HepG2 (cell line): ENCODE measurements around the gene CRIP1. TPM values are rescaled to one million over a fixed set of nuclear protein-coding genes. Genes with fewer than 3 reads are reported as not detected.

Experiments used
- ATAD3A ChIP-seq: sonication (generic); formaldehyde crosslinking; IDR thresholded peaks from 2 replicates; pipeline ENCODE4 v1.4.0; 2020; ENCODE audit warnings: missing genetic modification reagents
- FOXP1 ChIP-seq, 2 experiments: fragments of 450-650 bp in 1 of 2; IDR thresholded peaks; 2 replicates each; pipeline ENCODE4 v1.6.1; 2017 to 2018; ENCODE audit warnings: antibody characterized with exemption in 1 of 2
- MIXL1 ChIP-seq: IDR thresholded peaks from 2 replicates; pipeline ENCODE4 v1.6.1; 2016
- PHF8 ChIP-seq: sonication (generic); formaldehyde crosslinking; IDR thresholded peaks from 2 replicates; pipeline ENCODE4 v1.5.0; 2020; ENCODE audit warnings: missing genetic modification reagents
- SIN3A ChIP-seq: IDR thresholded peaks from 2 replicates; pipeline ENCODE4 v1.6.1; 2011; ENCODE audit warnings: low read depth, mild to moderate bottlenecking, control low read depth, low read length, borderline replicate concordance
- SRSF1 ChIP-seq: fragments of 200-400 bp; formaldehyde crosslinking; optimal IDR thresholded peaks from 2 replicates; pipeline ENCODE3; 2017; ENCODE audit warnings: mild to moderate bottlenecking, low read depth, low read length, moderate library complexity
- ZBTB38 ChIP-seq: sonication (generic); formaldehyde crosslinking; IDR thresholded peaks from 2 replicates; pipeline ENCODE4 v1.5.1; 2020; ENCODE audit warnings: mild to moderate bottlenecking, missing genetic modification reagents
- ZNF737 ChIP-seq: sonication (generic); formaldehyde crosslinking; IDR thresholded peaks from 2 replicates; pipeline ENCODE4 v1.5.0; 2020; ENCODE audit warnings: missing genetic modification reagents, mild to moderate bottlenecking, borderline replicate concordance
- ZNF761 ChIP-seq: sonication (generic); formaldehyde crosslinking; conservative IDR thresholded peaks from 2 replicates; pipeline ENCODE4 v1.4.0; 2020; ENCODE audit warnings: mild to moderate bottlenecking, missing genetic modification reagents
- polyA plus RNA-seq, 8 experiments: library from polyadenylated mRNA; depleted of rRNA in 3 of 8; stranded (reverse) in 7 of 8; unstranded in 1 of 8; fragments of >200 nt; fragmentation: Illumina TruSeq in 4 of 8; extraction: Trizol in 4 of 8; gene quantifications; 2 replicates each; pipeline versions ENCODE4 v1.2.1 to v1.2.3, GENCODE V29; 2011 to 2016; ENCODE audit warnings: low read depth in 4 of 8, missing spikeins in 1 of 8, mixed read lengths in 1 of 8; ENCODE audit not compliant: insufficient read depth in 1 of 8
- total RNA-seq, 5 experiments: library from RNA; depleted of rRNA; stranded (reverse); fragments of >200 nt; fragmentation: Illumina TruSeq; extraction: Trizol; gene quantifications; 2 replicates each; pipeline ENCODE4 v1.2.3, GENCODE V29; 2016; ENCODE audit warnings: low read depth in 1 of 5
- TF ChIP-seq, protein P1 (sequence below): sonication (generic); formaldehyde crosslinking; IDR thresholded peaks from 2 replicates; pipeline ENCODE4 v1.4.0; 2020; ENCODE audit warnings: mild to moderate bottlenecking, missing genetic modification reagents
- TF ChIP-seq, protein P2 (sequence below): sonication (generic); formaldehyde crosslinking; IDR thresholded peaks from 2 replicates; pipeline ENCODE4 v1.5.1; 2020; ENCODE audit warnings: mild to moderate bottlenecking, moderate library complexity, missing genetic modification reagents
- TF ChIP-seq, protein P3 (sequence below): sonication (generic); formaldehyde crosslinking; conservative IDR thresholded peaks from 2 replicates; pipeline ENCODE4 v1.4.0; 2020; ENCODE audit warnings: missing genetic modification reagents
- TF ChIP-seq, protein P4 (sequence below): sonication (generic); formaldehyde crosslinking; IDR thresholded peaks from 2 replicates; pipeline ENCODE4 v1.8.0; 2022; ENCODE audit warnings: mild to moderate bottlenecking, missing genetic modification reagents

Gene CRIP1
- total and polyA plus RNA-seq, 2 of the 13 experiments (the other 11 are each of a cell fraction or from before 2014, with no cell fraction given) = 53.9 to 59.5 TPM

DNA sequence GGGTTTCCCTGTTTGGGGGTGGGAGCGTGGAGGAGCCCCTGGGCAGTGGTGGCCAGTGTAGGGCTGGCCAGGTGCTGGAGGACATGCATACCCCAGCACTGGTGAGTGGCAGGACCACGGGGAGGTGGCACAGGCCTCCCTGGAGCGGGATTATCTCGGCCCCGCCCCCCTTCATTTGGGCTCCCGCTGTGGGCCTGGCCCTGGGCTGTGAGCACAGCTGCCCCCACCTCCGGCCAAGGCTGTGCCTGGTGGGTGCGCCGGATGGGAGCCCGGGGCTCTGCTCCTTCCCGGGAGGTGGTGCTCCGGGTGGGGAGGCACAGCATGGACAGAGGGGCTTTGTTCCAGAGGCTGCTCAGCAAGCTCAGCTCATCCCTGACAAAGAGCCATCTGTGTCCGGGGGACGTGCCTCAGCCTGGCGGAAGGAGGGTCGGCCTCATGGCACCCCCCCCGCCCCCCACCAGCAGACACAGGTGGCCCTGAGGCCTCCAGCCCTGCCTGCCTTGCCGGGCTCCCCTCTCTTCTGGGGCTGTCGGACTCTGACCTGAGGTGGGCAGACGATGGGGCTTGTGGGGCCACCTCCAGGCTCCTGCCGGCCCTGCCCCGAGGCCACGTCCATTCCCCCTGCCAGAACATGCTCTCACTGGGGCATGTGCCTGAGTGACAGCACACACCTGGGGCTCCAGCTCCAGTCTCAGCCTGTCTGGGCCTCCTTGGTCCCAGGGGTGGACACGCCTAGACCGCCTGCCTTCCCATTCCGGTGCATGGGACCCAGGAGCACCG is 12.8 kb downstream of the CRIP1 start (continued):
- TF ChIP-seq, protein P1, sequence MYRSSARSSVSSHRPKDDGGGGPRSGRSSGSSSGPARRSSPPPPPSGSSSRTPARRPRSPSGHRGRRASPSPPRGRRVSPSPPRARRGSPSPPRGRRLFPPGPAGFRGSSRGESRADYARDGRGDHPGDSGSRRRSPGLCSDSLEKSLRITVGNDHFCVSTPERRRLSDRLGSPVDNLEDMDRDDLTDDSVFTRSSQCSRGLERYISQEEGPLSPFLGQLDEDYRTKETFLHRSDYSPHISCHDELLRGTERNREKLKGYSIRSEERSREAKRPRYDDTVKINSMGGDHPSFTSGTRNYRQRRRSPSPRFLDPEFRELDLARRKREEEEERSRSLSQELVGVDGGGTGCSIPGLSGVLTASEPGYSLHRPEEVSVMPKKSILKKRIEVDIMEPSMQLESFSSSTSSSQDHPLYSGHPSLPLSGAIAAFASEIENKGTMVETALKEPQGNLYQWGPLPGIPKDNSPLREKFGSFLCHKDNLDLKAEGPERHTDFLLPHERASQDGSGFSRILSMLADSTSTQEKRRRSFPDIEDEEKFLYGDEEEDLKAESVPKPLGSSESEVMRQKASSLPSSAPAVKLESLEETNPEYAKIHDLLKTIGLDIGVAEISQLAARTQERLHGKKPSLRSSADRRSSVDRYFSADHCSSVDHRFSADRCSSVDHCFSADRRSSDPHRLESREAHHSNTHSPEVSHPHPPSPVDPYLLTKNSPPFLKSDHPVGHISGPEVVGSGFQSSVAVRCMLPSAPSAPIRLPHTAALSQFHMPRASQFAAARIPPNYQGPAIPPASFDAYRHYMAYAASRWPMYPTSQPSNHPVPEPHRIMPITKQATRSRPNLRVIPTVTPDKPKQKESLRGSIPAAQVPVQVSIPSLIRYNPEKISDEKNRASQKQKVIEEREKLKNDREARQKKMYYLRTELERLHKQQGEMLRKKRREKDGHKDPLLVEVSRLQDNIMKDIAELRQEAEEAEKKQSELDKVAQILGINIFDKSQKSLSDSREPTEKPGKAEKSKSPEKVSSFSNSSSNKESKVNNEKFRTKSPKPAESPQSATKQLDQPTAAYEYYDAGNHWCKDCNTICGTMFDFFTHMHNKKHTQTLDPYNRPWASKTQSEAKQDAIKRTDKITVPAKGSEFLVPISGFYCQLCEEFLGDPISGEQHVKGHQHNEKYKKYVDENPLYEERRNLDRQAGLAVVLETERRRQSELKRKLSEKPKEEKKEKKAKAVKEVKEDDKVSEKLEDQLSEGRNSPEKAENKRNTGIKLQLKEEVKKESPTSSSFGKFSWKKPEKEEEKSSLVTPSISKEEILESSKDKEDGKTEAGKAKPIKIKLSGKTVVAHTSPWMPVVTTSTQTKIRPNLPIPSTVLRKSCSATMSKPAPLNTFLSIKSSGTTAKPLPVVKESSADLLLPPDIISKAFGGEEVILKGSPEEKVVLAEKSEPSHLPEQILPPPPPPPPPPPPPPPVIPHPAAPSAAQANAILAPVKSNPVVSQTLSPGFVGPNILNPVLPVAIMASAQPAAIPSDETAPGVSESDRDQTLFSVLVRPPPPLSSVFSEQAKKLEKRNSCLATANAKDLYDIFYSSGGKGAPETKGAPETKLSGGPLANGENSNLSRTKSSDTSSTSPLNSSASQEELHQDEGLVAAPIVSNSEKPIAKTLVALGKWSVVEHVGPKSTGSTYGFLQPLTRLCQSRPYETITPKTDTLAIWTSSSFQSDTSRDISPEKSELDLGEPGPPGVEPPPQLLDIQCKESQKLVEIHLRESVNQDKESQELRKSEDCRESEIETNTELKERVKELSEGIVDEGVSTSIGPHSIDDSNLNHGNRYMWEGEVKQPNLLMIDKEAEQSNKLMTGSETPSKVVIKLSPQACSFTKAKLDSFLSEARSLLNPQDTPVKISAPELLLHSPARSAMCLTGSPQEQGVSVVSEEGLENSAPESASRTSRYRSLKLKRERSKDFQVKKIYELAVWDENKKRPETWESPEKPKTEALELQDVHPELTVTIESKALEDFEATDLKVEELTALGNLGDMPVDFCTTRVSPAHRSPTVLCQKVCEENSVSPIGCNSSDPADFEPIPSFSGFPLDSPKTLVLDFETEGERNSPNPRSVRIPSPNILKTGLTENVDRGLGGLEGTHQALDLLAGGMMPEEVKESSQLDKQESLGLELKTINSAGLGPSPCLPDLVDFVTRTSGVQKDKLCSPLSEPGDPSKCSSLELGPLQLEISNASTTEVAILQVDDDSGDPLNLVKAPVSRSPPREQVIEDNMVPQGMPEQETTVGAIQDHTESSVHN (CRISPR knock-in tag) = no peak
- TF ChIP-seq ZNF737 (no peak), PHF8 (CRISPR knock-in tag) (no peak; the same call in 1 of the 2 replicates), ATAD3A (CRISPR knock-in tag) (no peak), ZNF761 (peak; percentile 83; the same call in 1 of the 2 replicates), MIXL1 (CRISPR knock-in tag) (peak; percentile 45), FOXP1 (IDR thresholded peaks at IDR 0.05) (no peak), FOXP1 (CRISPR knock-in tag; IDR thresholded peaks at IDR 0.05) (peak; percentile 17; the same call in 1 of the 2 replicates), ZBTB38 (no peak), SRSF1 (peak; percentile 99), SIN3A (no peak)
- TF ChIP-seq, protein P2, sequence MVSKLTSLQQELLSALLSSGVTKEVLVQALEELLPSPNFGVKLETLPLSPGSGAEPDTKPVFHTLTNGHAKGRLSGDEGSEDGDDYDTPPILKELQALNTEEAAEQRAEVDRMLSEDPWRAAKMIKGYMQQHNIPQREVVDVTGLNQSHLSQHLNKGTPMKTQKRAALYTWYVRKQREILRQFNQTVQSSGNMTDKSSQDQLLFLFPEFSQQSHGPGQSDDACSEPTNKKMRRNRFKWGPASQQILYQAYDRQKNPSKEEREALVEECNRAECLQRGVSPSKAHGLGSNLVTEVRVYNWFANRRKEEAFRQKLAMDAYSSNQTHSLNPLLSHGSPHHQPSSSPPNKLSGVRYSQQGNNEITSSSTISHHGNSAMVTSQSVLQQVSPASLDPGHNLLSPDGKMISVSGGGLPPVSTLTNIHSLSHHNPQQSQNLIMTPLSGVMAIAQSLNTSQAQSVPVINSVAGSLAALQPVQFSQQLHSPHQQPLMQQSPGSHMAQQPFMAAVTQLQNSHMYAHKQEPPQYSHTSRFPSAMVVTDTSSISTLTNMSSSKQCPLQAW (CRISPR knock-in tag) = peak; percentile 34
- TF ChIP-seq, protein P3, sequence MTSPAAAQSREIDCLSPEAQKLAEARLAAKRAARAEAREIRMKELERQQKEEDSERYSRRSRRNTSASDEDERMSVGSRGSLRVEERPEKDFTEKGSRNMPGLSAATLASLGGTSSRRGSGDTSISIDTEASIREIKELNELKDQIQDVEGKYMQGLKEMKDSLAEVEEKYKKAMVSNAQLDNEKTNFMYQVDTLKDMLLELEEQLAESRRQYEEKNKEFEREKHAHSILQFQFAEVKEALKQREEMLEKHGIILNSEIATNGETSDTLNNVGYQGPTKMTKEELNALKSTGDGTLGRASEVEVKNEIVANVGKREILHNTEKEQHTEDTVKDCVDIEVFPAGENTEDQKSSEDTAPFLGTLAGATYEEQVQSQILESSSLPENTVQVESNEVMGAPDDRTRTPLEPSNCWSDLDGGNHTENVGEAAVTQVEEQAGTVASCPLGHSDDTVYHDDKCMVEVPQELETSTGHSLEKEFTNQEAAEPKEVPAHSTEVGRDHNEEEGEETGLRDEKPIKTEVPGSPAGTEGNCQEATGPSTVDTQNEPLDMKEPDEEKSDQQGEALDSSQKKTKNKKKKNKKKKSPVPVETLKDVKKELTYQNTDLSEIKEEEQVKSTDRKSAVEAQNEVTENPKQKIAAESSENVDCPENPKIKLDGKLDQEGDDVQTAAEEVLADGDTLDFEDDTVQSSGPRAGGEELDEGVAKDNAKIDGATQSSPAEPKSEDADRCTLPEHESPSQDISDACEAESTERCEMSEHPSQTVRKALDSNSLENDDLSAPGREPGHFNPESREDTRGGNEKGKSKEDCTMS (CRISPR knock-in tag) = no peak
- TF ChIP-seq, protein P4, sequence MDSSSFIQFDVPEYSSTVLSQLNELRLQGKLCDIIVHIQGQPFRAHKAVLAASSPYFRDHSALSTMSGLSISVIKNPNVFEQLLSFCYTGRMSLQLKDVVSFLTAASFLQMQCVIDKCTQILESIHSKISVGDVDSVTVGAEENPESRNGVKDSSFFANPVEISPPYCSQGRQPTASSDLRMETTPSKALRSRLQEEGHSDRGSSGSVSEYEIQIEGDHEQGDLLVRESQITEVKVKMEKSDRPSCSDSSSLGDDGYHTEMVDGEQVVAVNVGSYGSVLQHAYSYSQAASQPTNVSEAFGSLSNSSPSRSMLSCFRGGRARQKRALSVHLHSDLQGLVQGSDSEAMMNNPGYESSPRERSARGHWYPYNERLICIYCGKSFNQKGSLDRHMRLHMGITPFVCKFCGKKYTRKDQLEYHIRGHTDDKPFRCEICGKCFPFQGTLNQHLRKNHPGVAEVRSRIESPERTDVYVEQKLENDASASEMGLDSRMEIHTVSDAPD = peak; percentile 29
